Stimulated activated CD4-positive, alpha-beta T cell treated with anti-CD3 and anti-CD28 coated beads, Interleukin-15, amount 100 ng/mL, for 1 hour (primary cell): Measurements from ENCODE around the gene TAS1R2.

Source experiments
- DNase-seq, 2 donors: peaks; one replicate each; pipeline ENCODE4 v3.0.0-alpha.2; 2020; ENCODE audit warnings: low read depth in 1 of 2, low spot score in 1 of 2

TAS1R2 gene

DNA sequence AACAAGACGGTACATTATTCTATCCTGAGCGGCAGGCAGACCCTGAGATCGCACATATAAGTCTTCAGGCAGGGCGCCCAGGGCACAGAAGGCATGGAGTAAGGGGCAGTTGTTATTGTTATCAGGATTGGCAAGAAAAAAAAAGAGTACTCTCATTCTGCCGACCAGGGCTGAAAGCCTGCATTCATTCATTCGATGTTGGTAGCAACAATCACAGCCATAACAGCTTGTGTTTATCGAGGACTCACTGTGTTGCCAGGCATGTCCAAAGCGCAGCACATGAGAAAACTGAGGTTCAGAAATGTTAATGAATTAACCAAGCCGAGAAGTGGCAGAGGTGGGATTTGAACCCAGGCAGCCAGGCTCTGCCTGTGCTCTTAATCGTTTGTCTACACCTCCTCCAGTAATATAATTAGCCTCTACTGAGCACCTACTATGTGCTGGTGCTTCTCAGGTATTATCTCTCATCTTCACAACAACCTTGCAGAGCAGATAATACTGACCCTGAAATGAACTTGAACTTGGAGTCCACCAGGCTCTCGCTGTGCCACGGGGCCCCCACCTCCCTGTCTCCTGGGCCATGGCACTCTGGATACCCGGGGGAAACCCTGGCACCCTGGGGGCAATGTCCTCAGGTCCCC lies 56.2 kb downstream of the TAS1R2 start:
- DNase-seq, result no peak

DNA sequence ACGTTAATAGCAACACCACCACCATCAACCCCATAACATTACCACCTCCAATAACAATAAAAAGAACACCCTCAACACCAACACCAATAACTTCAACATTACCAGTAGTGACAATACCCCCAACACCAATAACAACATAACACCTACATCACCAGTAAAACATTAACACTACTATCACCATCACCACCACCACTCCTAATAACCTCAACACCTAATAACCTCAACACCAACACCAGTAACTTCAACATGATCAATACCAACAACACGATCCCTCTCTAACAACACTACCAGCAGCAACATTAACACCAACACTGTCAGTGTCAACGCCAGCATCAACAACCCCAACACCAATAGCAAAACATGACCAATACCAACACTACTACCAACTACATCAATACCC lies 57.2 kb downstream of the TAS1R2 start:
- DNase-seq, result no peak

DNA sequence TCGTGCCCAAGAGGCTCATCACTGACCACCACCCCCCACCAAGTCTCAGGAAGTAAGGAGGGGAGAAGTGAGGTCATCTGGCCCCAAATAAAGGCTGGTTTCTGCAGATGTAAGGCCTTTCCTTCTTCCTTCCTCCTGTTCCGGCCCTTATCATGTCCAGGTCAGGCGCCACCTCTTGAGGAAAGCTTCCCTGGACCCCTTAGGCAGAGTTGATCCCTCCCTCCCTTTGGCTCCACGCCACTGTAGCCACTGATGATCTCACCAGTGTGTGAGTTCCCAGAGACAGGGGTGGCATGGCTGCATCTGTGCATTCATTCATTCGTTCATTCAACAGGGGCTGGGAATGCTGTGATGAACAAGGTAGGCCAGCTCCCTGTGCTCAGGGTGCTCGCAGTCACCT lies 59.2 kb downstream of the TAS1R2 start:
- DNase-seq, result no peak

DNA sequence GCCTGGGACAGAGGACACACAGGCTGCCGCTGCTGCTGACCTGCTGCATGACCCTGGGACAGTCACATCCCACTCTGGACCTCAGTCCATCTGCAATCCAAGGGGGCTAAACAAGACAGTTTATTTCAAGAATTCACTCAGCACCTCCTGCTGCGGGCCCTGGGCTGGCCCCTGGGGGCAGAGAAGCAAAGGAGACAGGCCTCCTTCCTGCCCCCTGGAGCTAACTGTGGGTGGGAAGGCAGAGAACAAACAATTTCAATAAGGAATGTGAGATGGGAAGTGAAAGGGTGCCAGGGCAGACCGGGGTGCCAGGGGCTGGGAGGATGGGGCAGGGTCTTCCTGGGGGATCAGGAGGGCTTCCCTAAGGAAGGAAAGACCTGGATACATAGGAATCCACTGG lies 60.0 kb downstream of the TAS1R2 start:
- no peak for DNase-seq

GRCh38 chr1:18798946-18799345 lies 60.5 kb downstream of the TAS1R2 start:
- DNase-seq, result no peak

GRCh38 chr1:18798533-18798932 lies 60.9 kb downstream of the TAS1R2 start:
- DNase-seq, result no peak

GRCh38 chr1:18796950-18797349 lies 62.5 kb downstream of the TAS1R2 start:
- DNase-seq, result no peak

DNA sequence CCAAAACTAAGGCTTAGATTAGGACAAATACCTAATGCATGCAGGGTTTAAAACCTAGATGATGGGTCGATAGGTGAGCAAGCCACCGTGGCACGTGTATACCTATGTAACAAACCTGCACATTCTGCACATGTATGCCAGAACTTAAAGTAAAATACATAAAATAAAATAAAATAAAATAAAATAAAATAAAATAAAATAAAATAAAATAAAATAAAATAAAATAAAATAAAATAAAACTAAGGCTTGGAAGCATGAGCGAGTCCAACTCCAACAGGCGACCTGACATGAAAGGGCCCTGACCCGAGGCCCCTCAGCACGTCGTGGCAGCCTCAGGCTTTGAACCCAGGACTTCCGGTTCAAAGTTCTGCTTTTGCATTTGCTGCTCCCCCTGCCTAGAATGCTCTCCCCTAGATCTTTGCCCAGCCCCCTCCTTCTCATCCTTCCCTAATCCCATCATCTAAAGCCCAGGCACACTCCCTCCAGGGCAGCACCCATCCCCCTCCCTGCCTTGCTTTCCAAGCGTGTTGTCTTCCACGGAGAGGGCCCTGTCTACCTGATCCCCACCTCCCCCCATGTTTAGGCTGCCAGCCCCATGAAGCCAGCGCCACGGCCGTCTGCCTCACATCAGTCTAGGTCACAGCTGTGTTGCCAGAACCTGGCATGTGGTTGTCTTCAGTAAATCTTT lies 64.3 kb downstream of the TAS1R2 start:
- no peak for DNase-seq

DNA sequence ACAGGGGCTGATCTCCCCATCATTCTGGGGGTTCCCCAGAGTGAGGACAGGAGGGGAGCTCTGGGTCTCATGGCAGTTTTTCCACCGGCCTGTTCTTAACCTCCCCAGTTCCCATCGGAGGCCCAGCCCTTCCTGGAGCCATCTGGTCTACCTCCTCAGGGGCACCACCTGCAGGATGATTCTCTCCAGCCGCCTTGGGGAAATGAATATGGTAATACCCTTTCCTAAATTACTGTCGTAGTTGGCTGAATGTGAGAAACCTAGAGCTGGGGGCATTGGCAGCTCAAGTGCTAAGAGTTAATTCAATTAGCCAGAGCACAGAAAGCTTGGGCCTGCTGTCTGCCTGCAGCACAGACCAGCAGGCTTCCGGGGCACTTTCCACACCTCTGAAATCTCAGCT lies 64.9 kb downstream of the TAS1R2 start:
- no peak for DNase-seq

GRCh38 chr1:18794051-18794450 lies 65.4 kb downstream of the TAS1R2 start:
- no peak for DNase-seq

GRCh38 chr1:18793164-18793563 lies 66.3 kb downstream of the TAS1R2 start:
- no peak for DNase-seq

DNA sequence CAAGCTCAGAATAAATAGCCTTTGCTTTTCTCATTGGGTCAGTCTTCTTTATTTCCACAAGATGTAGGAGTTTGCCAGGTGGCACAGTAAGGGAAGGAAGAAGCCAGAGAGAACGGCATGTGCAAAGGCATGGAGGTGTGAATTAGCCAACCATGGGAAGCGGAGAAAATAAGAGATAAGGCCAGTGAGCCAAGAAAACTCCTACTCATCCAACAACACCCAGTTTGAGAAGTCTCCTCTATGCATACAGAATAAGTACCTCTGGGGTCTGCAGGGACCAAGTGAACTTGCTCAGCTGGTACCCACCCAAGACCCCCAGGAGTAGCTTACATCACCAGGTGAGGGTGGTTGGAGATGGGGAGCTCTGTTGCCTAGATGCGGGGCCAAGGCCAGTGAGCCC lies 66.7 kb downstream of the TAS1R2 start:
- no peak for DNase-seq
